H1 (cell line): Measurements from ENCODE around the gene SNX3. TPM values are rescaled to one million over a fixed set of nuclear protein-coding genes. Genes with fewer than 3 reads are reported as not detected.
"Not testable (repeated sequence)": the region's sequence is repeated elsewhere in the genome, so short reads cannot be mapped to it uniquely, and the experiment has no call there.

Source experiments
- CTCF ChIA-PET: fragments of 300-600 bp; sonication (Branson Sonifier 250); formaldehyde crosslinking; loops from one replicate; lab custom pipeline; 2021; ENCODE audit not compliant: partially characterized antibody; lab: Charles Lee
- POLR2A ChIA-PET: fragments of 300-600 bp; sonication (Branson Sonifier 250); formaldehyde crosslinking; loops from one replicate; lab custom pipeline; 2021; ENCODE audit warnings: inconsistent platforms; ENCODE audit not compliant: partially characterized antibody; lab: Charles Lee
- DNase-seq, 2 experiments: peaks; one replicate each; pipeline versions ENCODE4 v3.0.0 to v3.0.0-alpha.2; 2010 to 2022; ENCODE audit warnings: low spot score in 2 of 2, low read depth in 1 of 2, mixed read lengths in 1 of 2
- FAIRE-seq: peaks from 2 replicates; lab custom pipeline; 2011; peaks lifted over from hg19 to GRCh38; lab: Jason Lieb, UNC
- H2AFZ ChIP-seq: 2 replicates; pipeline ENCODE4 v1.8.1; 2012; ENCODE audit warnings: low read length, inconsistent platforms
- H2AK5ac ChIP-seq: 2 replicates; pipeline ENCODE4 v1.6.1; 2013; ENCODE audit warnings: low read depth, low read length
- H2BK120ac ChIP-seq: replicated peaks from 2 replicates; pipeline ENCODE3; 2013; ENCODE audit warnings: low read depth, low read length, inconsistent platforms
- H2BK12ac ChIP-seq: 2 replicates; pipeline ENCODE4 v1.6.1; 2013; ENCODE audit warnings: low read depth, low read length
- H2BK15ac ChIP-seq: 2 replicates; pipeline ENCODE4 v1.6.1; 2013; ENCODE audit warnings: low read length
- H2BK20ac ChIP-seq: 2 replicates; pipeline ENCODE4 v1.6.1; 2013; ENCODE audit warnings: low read length
- H2BK5ac ChIP-seq: 2 replicates; pipeline ENCODE4 v1.6.1; 2013; ENCODE audit warnings: low read depth, low read length
- H3K14ac ChIP-seq: 2 replicates; pipeline ENCODE4 v1.6.1; 2013; ENCODE audit warnings: inconsistent platforms; ENCODE audit not compliant: insufficient read length
- H3K18ac ChIP-seq: 2 replicates; pipeline ENCODE4 v1.6.1; 2013; ENCODE audit warnings: low read length; ENCODE audit errors: extremely low read depth
- H3K23ac ChIP-seq: 2 replicates; pipeline ENCODE4 v1.6.1; 2013; ENCODE audit warnings: inconsistent platforms; ENCODE audit not compliant: insufficient read length
- H3K23me2 ChIP-seq: 2 replicates; pipeline ENCODE4 v1.6.1; 2013; ENCODE audit warnings: low read depth, low read length
- H3K27ac ChIP-seq: 2 replicates; pipeline ENCODE4 v1.6.1; 2011; ENCODE audit warnings: low read depth, low read length, inconsistent platforms
- H3K27me3 ChIP-seq, 4 experiments: replicated peaks in 1 of 4; 1 replicate in 1 of 4; 2 replicates in 3 of 4; pipeline versions ENCODE4 v1.6.1 to v1.8.1; 2011 to 2013; ENCODE audit warnings: low read length in 3 of 4, mild to moderate bottlenecking in 3 of 4, inconsistent platforms in 2 of 4, mixed read lengths in 2 of 4, moderate library complexity in 1 of 4; ENCODE audit not compliant: control insufficient read depth in 3 of 4, insufficient read depth in 3 of 4; ENCODE audit errors: extremely low read depth in 1 of 4
- H3K36me3 ChIP-seq, 4 experiments: 2 replicates each; pipeline versions ENCODE4 v1.6.1 to v1.8.1; 2011 to 2013; ENCODE audit warnings: mild to moderate bottlenecking in 4 of 4, low read length in 3 of 4, moderate library complexity in 2 of 4, control low read depth in 1 of 4, inconsistent platforms in 1 of 4; ENCODE audit not compliant: insufficient read depth in 4 of 4, control insufficient read depth in 2 of 4
- H3K4ac ChIP-seq: replicated peaks from 2 replicates; pipeline ENCODE3; 2013; ENCODE audit warnings: low read length, low read depth, mixed read lengths, inconsistent platforms; ENCODE audit not compliant: insufficient read length
- H3K4me1 ChIP-seq, 4 experiments: replicated peaks in 1 of 4; 1 replicate in 1 of 4; 2 replicates in 3 of 4; pipeline versions ENCODE4 v1.6.1 to v1.8.1; 2011 to 2013; ENCODE audit warnings: low read length in 3 of 4, inconsistent platforms in 2 of 4, mixed read lengths in 1 of 4; ENCODE audit not compliant: insufficient read depth in 4 of 4, control insufficient read depth in 3 of 4
- H3K4me2 ChIP-seq, 2 experiments: 2 replicates each; pipeline versions ENCODE4 v1.6.1 to v1.8.1; 2011 to 2013; ENCODE audit warnings: low read depth in 2 of 2, low read length in 2 of 2, control low read depth in 1 of 2, inconsistent platforms in 1 of 2, mild to moderate bottlenecking in 1 of 2; ENCODE audit not compliant: insufficient read depth in 1 of 2
- H3K4me3 ChIP-seq, 4 experiments: fragments of 200-600, 300-600 bp in 1 of 4; sonication (generic), shearing (Covaris generic), sonication (Bioruptor Twin) in 1 of 4; 2 replicates each; pipeline versions ENCODE4 v1.5.1 to v1.8.1; 2011 to 2016; ENCODE audit warnings: low read length in 4 of 4, low read depth in 3 of 4, control low read depth in 2 of 4, inconsistent platforms in 2 of 4, mild to moderate bottlenecking in 2 of 4, mixed read lengths in 1 of 4, moderate library complexity in 1 of 4; ENCODE audit not compliant: insufficient read depth in 2 of 4; ENCODE audit errors: extremely low read depth in 1 of 4
- H3K56ac ChIP-seq: replicated peaks from 2 replicates; pipeline ENCODE3; 2013; ENCODE audit warnings: low read depth, mild to moderate bottlenecking, mixed read lengths, low read length, inconsistent platforms; ENCODE audit not compliant: insufficient read length
- H3K79me1 ChIP-seq: 2 replicates; pipeline ENCODE4 v1.6.1; 2013; ENCODE audit warnings: low read depth, low read length, control low read depth
- H3K79me2 ChIP-seq, 2 experiments: 2 replicates each; pipeline versions ENCODE4 v1.6.1 to v1.8.1; 2012 to 2013; ENCODE audit warnings: low read length in 2 of 2, mild to moderate bottlenecking in 2 of 2, inconsistent platforms in 1 of 2; ENCODE audit not compliant: insufficient read depth in 2 of 2, control insufficient read depth in 1 of 2
- H3K9ac ChIP-seq, 4 experiments: replicated peaks in 1 of 4; 1 replicate in 1 of 4; 2 replicates in 3 of 4; pipeline versions ENCODE4 v1.6.1 to v1.8.1; 2011 to 2013; ENCODE audit warnings: low read depth in 3 of 4, low read length in 3 of 4, control low read depth in 2 of 4, mild to moderate bottlenecking in 2 of 4, moderate library complexity in 2 of 4, inconsistent platforms in 1 of 4; ENCODE audit errors: extremely low read depth in 1 of 4
- H3K9me3 ChIP-seq, 2 experiments: 2 replicates each; pipeline versions ENCODE4 v1.6.1 to v1.8.1; 2012 to 2013; ENCODE audit warnings: mild to moderate bottlenecking in 2 of 2, moderate library complexity in 2 of 2, control low read depth in 1 of 2, inconsistent platforms in 1 of 2, low read depth in 1 of 2, low read length in 1 of 2, mixed read lengths in 1 of 2; ENCODE audit not compliant: insufficient read depth in 2 of 2
- H4K20me1 ChIP-seq, 2 experiments: replicated peaks in 1 of 2; 2 replicates each; pipeline versions ENCODE3 to v1.8.1; 2011 to 2013; ENCODE audit warnings: inconsistent platforms in 2 of 2, low read length in 2 of 2, mild to moderate bottlenecking in 1 of 2; ENCODE audit not compliant: insufficient read depth in 2 of 2, control insufficient read depth in 1 of 2
- H4K5ac ChIP-seq: 2 replicates; pipeline ENCODE4 v1.6.1; 2013; ENCODE audit warnings: low read length, low read depth, mixed read lengths, inconsistent platforms; ENCODE audit not compliant: insufficient read length
- H4K8ac ChIP-seq: 2 replicates; pipeline ENCODE4 v1.8.0; 2013; ENCODE audit warnings: mild to moderate bottlenecking, moderate library complexity, low read length, inconsistent platforms; ENCODE audit not compliant: insufficient read depth; ENCODE audit errors: extremely low read depth
- H4K91ac ChIP-seq: replicated peaks from 2 replicates; pipeline ENCODE3; 2013; ENCODE audit warnings: low read length, mixed read lengths, inconsistent platforms; ENCODE audit not compliant: insufficient read length
- EP300 ChIP-seq, 2 experiments: IDR thresholded peaks; 1 replicate in 1 of 2; 2 replicates in 1 of 2; pipeline ENCODE4 v1.6.1; 2011 to 2012; ENCODE audit warnings: low read depth in 2 of 2, low read length in 2 of 2, mild to moderate bottlenecking in 2 of 2, borderline replicate concordance in 1 of 2, inconsistent platforms in 1 of 2, moderate library complexity in 1 of 2
- WGBS, 2 experiments: shearing (Covaris generic) in 1 of 2; methylation state at CpG; one replicate each; pipeline versions ENCODE4 v1.1.6 to v1.1.7; 2013 to 2015; ENCODE audit warnings: low lambda C conversion rate in 2 of 2, mixed read lengths in 2 of 2, inconsistent platforms in 1 of 2, low coverage in 1 of 2, missing lambda C conversion rate in 1 of 2; ENCODE audit not compliant: insufficient replicate concordance in 2 of 2, insufficient coverage in 1 of 2, insufficient read length in 1 of 2; ENCODE audit errors: extremely low coverage in 1 of 2, missing lambda C conversion rate in 1 of 2; 5-methylcytosine and 5-hydroxymethylcytosine counted together
- polyA plus RNA-seq, 7 experiments: library from polyadenylated mRNA; depleted of rRNA in 3 of 7; stranded (reverse) in 5 of 7; unstranded in 2 of 7; fragments of >200 nt in 5 of 7; fragments of 200-250 nt in 2 of 7; gene quantifications; 1 replicate in 5 of 7; 2 replicates in 1 of 7; 4 replicates in 1 of 7; pipeline versions ENCODE4 v1.2.1 to v1.2.3, GENCODE V29; 2011 to 2013; ENCODE audit warnings: missing spikeins in 2 of 7, mixed read lengths in 2 of 7
- total RNA-seq: library from RNA; stranded (reverse); fragmentation: NEBNext Ultra II Directional; extraction: Animal tissue kit (Norgen Biotek cat#: 25700); gene quantifications from 2 replicates; pipeline ENCODE4 v1.2.1, GENCODE V29; 2021
- TF ChIP-seq, protein P1 (sequence below): IDR thresholded peaks from 2 replicates; pipeline ENCODE4 v1.6.1; 2012; ENCODE audit warnings: inconsistent platforms

Gene SNX3
- total and polyA plus RNA-seq, 2 of the 8 experiments (the other 6 are each of a cell fraction or from before 2014, with no cell fraction given), result 72.5 to 150 TPM

GRCh38 chr6:108293527-108294296 is 32.9 kb upstream of the SNX3 start (continued):
- TF ChIP-seq, protein P1, sequence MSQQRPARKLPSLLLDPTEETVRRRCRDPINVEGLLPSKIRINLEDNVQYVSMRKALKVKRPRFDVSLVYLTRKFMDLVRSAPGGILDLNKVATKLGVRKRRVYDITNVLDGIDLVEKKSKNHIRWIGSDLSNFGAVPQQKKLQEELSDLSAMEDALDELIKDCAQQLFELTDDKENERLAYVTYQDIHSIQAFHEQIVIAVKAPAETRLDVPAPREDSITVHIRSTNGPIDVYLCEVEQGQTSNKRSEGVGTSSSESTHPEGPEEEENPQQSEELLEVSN, result no peak
- TF ChIP-seq EP300 (IDR thresholded peaks at IDR 0.05; ENCODE audit: borderline replicate concordance in 1 of 2, low read depth in 2 of 2, low read length in 2 of 2), result no peak

DNA sequence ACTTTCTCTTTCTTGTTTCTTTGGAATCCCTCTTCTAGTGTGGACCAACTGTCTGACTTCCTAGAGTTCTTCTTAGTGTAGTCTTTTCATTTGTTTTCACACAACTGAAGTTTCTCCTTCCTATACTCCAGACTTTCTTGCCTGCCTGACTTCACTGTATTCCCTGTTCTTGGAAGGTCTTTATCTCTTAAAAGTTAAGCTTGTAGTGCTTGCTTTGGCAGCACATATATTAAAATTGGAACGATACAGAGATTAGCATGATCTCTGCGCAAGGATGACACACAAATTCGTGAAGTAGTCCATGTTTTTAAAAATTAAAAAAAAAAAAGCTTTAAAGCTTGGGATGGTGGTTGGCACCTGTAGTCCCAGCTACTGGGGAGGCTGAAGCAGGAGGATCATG is 31.7 kb upstream of the SNX3 start:
- H4K20me1 ChIP-seq, H3K9me3 ChIP-seq, H3K36me3 ChIP-seq, H3K27me3 ChIP-seq, H3K23ac ChIP-seq, H3K4me3 ChIP-seq, H2BK5ac ChIP-seq, H3K14ac ChIP-seq, H3K27ac ChIP-seq, H4K91ac ChIP-seq, H2BK15ac ChIP-seq, H3K4me1 ChIP-seq, H2AFZ ChIP-seq, H2BK12ac ChIP-seq, H3K9ac ChIP-seq, H3K79me1 ChIP-seq, H3K23me2 ChIP-seq, DNase-seq, H3K18ac ChIP-seq, H2AK5ac ChIP-seq, H2BK20ac ChIP-seq, FAIRE-seq, H2BK120ac ChIP-seq, H3K4ac ChIP-seq, H3K79me2 ChIP-seq, H3K56ac ChIP-seq, H4K8ac ChIP-seq, H4K5ac ChIP-seq, POLR2A ChIA-PET, H3K4me2 ChIP-seq: not testable (repeated sequence)
- CTCF ChIA-PET, result interaction anchor here (1.3 kb wide), 1 partner anchor 14 kb away, joined by 3 read pairs; no protein-coding TSS in a partner anchor
- WGBS, 2 experiments, result 95% methylated on average over 3 of the region's 3 CpGs; no CpG with 5 or more reads in 1 of the 2 experiments
